Central memory CD8-positive, alpha-beta T cell (primary cell): ENCODE data around the gene RTKN2.

ENCODE experiments used
- ATAC-seq: fragments of 150-1000 bp; cut with Tn5 transposase; replicated peaks from 2 replicates; pipeline ENCODE4 v1.10.0; 2022; ENCODE audit warnings: mild to moderate bottlenecking, moderate FRiP score, moderate number of reproducible peaks; ENCODE audit not compliant: poor library complexity, severe bottlenecking; ENCODE audit errors: extremely low read depth
- DNase-seq, 2 donors: peaks; one replicate each; pipeline ENCODE4 v3.0.0; 2021; ENCODE audit warnings: low spot score in 2 of 2
- H3K27ac Mint-ChIP-seq: one replicate; pipeline ENCODE4 v1.8.0; 2022; ENCODE audit warnings: low read depth, mild to moderate bottlenecking, moderate library complexity, mixed read lengths
- H3K27me3 Mint-ChIP-seq: one replicate; pipeline ENCODE4 v1.8.0; 2022; ENCODE audit warnings: mixed read lengths
- H3K36me3 Mint-ChIP-seq: one replicate; pipeline ENCODE4 v1.8.0; 2022; ENCODE audit warnings: mild to moderate bottlenecking, moderate library complexity, mixed read lengths; ENCODE audit not compliant: insufficient read depth
- H3K4me1 Mint-ChIP-seq: one replicate; pipeline ENCODE4 v1.8.0; 2022; ENCODE audit warnings: mixed read lengths
- H3K4me3 Mint-ChIP-seq: one replicate; pipeline ENCODE4 v1.8.0; 2022; ENCODE audit warnings: mild to moderate bottlenecking, moderate library complexity, mixed read lengths
- H3K9me3 Mint-ChIP-seq: one replicate; pipeline ENCODE4 v1.8.0; 2022; ENCODE audit warnings: mixed read lengths

The RTKN2 gene

DNA sequence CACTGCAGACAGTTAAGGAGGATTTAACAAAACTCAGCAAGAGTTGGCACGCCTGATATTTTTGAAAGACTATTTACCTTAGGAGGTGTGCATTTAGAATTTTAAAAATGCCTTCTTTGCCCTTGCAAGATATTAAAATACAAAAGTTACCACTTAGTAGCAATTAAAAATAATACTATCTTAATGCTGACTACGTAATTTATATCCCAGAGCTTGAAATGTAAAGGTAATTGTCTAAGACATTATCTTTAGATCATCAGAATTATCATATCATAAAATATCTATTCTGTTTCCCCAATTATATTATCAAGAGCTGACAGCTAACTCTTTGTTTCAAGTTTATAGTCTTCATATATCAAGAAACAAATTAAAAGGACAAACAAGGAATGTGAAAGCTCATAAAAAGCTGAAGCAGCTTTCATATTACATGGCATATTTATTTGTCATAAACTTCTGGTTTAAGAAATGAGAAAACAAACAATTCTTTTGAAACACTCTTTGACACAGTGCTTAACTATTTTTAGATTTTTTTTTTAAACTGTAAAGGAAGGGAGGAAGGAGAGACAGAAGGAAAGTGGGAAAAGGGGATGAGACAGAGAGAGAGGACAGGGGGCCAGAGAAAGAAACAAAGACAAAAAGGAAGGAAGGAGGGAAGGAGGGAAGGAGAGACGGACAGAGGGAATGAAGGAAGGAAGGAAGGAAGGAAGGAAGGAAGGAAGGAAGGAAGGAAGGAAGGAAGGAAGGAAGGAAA, 73.5 kb downstream of the RTKN2 start:
- DNase-seq (no peak), ATAC-seq (no peak)
- H3K4me3 Mint-ChIP-seq = no peak overlapping the region
- H3K36me3 Mint-ChIP-seq = no peaks in the 10 kb centered on the region
- H3K4me1 Mint-ChIP-seq = peaks cover 6% of the 10 kb centered on the region
- H3K27me3 Mint-ChIP-seq = no peaks in the 10 kb centered on the region
- peak overlapping the region; percentile 30 for H3K27ac Mint-ChIP-seq
- H3K9me3 Mint-ChIP-seq = no peaks in the 10 kb centered on the region

DNA sequence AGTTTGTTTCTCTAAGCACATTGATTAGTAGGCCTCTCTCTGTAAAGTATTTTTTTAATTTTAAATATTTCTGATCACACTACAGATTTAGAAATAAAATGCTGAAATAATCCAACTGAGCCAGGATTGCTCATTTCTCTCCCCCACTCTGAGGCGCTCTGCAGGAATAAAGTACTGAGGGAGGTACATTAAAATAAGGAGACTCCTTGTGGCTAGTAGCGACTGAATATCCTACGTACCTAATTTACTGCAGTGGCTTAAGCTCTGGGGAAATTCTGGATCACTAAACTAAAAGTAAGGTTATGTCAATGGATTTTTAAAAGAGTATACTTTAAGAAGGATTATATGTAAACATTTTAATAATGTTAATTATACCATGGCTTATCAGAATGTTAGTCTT, 75.2 kb downstream of the RTKN2 start:
- H3K36me3 Mint-ChIP-seq = peaks cover 2% of the 10 kb centered on the region
- ATAC-seq (no peak), DNase-seq (no peak)
- H3K27me3 Mint-ChIP-seq = no peaks in the 10 kb centered on the region
- H3K27ac Mint-ChIP-seq = no peak overlapping the region
- no peaks in the 10 kb centered on the region for H3K9me3 Mint-ChIP-seq
- H3K4me3 Mint-ChIP-seq = no peak overlapping the region
- peaks cover 6% of the 10 kb centered on the region for H3K4me1 Mint-ChIP-seq

GRCh38 chr10:62189131-62189530, 79.5 kb downstream of the RTKN2 start:
- Mint-ChIP-seq H3K27me3 (no peaks in the 10 kb centered on the region), H3K27ac (no peak overlapping the region), H3K4me3 (no peak overlapping the region), H3K36me3 (peaks cover 2% of the 10 kb centered on the region), H3K4me1 (peaks cover 6% of the 10 kb centered on the region), H3K9me3 (no peaks in the 10 kb centered on the region)
- no peak for DNase-seq
- ATAC-seq = no peak

DNA sequence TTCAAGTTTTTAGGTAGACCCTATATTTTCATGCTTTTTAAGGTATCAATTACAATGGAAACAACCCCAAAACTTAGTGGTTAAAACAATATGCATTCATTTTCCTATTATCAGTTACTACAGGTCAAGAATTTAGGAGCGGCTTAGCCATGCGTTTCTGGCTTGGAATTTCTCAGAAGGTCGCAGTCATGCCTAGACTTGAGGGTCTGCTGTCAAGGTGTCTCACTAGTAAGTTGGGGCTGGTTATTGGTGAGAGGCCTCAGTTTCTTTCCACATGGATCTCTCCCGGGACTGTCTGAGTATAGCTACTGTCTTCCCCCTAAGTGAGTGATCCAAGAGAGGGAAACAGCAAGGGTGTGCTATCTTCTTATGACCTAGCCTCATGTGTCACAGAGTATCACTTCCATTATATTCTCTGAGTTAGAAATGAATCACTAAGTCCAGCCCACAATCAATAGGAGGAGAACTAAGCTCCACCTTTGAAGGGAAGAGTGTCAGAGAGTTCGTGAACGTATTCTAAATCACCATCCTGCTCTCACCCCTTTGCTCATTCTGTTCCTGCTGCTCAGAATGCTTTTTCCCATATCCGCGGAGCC, 80.5 kb downstream of the RTKN2 start:
- H3K27me3 Mint-ChIP-seq = no peaks in the 10 kb centered on the region
- peaks cover 11% of the 10 kb centered on the region for H3K4me1 Mint-ChIP-seq
- no peak overlapping the region for H3K27ac Mint-ChIP-seq
- no peak for ATAC-seq
- no peak overlapping the region for H3K4me3 Mint-ChIP-seq
- DNase-seq = no peak
- H3K9me3 Mint-ChIP-seq = no peaks in the 10 kb centered on the region
- peaks cover 2% of the 10 kb centered on the region for H3K36me3 Mint-ChIP-seq

DNA sequence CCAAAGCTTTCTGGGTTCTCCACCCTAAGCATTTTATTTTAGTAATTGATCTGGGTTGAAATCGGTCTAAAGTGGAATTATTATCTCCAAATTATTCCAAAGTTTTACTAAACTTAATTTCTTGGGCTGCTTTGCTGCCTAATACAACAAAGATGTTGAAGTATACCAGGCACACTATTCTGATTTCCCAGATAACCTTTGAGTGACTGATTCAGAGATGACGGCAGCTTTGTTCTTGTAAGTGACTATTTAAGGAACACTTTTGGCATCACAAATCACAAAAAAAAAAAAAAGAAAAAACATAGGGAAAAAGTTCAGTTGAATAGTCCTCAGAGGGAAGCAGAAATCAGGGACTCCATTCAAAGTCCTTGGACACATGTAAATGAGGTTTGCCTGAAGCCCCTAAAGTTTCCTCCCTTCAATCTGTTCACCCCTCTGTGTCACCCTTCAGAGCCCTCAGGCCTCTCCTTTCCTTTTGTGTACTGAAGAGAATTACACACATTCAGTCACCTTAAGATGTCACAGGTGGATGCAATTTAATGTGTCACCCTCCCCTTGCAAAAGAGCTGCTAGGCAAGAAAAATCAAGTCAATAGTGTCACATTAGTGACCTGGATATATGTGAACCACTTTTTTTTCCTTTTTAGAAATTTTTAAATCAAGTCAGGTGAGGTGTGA, 81.5 kb downstream of the RTKN2 start:
- peaks cover 2% of the 10 kb centered on the region for H3K36me3 Mint-ChIP-seq
- peaks cover 17% of the 10 kb centered on the region for H3K4me1 Mint-ChIP-seq
- ATAC-seq = no peak
- H3K27ac Mint-ChIP-seq = no peak overlapping the region
- H3K9me3 Mint-ChIP-seq = no peaks in the 10 kb centered on the region
- no peaks in the 10 kb centered on the region for H3K27me3 Mint-ChIP-seq
- no peak overlapping the region for H3K4me3 Mint-ChIP-seq
- DNase-seq = no peak

- H3K27me3 Mint-ChIP-seq = no peaks in the 10 kb centered on the region
- H3K4me3 Mint-ChIP-seq = peak overlapping the region; percentile 40
- peaks cover 26% of the 10 kb centered on the region for H3K4me1 Mint-ChIP-seq
- peak overlapping the region; percentile 39 for H3K27ac Mint-ChIP-seq
- H3K9me3 Mint-ChIP-seq = no peaks in the 10 kb centered on the region
- no peak for DNase-seq
- H3K36me3 Mint-ChIP-seq = peaks cover 2% of the 10 kb centered on the region
- no peak for ATAC-seq
Observed at GRCh38 chr10:62185919-62186692, 82.5 kb downstream of the RTKN2 start.

DNA sequence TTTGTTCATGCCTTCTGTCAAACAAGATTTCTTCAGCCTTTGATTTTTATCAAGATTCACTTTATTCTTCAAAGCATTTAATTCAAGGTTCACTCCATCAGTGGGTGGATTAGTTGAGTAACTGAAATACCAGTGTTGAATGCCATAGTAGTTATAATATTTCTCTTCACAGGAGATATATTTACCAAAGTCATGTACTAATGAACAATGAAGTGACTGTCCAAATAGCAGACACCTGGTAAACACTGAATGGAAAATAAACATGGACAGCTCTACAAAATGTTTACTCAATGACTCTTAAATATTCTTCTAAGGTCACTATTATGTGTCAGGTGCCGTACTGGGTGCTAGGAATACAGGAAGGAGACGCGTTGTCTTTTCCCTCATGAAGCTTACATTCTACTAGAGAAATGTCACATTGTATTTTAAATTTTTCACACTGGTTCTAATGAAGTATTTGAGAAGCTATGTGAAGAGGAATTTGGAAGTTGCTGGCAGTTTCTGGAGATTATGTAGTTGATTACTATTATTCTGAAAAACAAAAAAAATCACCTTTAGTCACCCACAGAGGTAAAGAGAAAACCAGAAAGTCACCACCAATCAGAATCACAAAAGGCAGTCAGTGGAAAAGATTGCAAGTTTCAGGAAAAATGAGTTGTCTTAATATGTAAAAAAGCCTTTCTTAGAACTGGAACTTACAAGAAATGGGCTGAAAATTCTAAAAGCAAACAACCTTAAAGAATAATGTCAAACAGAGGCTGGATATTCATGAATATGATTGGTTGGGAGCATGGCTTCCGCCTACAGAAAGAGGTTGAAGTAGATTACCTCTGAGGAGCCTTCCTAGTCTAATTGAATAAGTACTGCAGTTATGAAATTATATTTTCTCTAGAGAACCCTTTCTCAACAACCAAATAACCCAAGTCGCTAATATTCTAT, 84.5 kb downstream of the RTKN2 start:
- no peak overlapping the region for H3K4me3 Mint-ChIP-seq
- H3K27me3 Mint-ChIP-seq = no peaks in the 10 kb centered on the region
- H3K4me1 Mint-ChIP-seq = peaks cover 33% of the 10 kb centered on the region
- no peaks in the 10 kb centered on the region for H3K9me3 Mint-ChIP-seq
- peak overlapping the region; percentile 24 for H3K27ac Mint-ChIP-seq
- ATAC-seq (no peak), DNase-seq (no peak)
- no peaks in the 10 kb centered on the region for H3K36me3 Mint-ChIP-seq

GRCh38 chr10:62183442-62183841, 85.2 kb downstream of the RTKN2 start:
- peak in 1 of 2 donors; percentile 32 for DNase-seq
- peak overlapping the region; percentile 24 for H3K27ac Mint-ChIP-seq
- ATAC-seq = peak; percentile 92
- no peak overlapping the region for H3K4me3 Mint-ChIP-seq
- H3K4me1 Mint-ChIP-seq = peaks cover 39% of the 10 kb centered on the region
- H3K36me3 Mint-ChIP-seq = no peaks in the 10 kb centered on the region
- H3K27me3 Mint-ChIP-seq = no peaks in the 10 kb centered on the region
- H3K9me3 Mint-ChIP-seq = no peaks in the 10 kb centered on the region

DNA sequence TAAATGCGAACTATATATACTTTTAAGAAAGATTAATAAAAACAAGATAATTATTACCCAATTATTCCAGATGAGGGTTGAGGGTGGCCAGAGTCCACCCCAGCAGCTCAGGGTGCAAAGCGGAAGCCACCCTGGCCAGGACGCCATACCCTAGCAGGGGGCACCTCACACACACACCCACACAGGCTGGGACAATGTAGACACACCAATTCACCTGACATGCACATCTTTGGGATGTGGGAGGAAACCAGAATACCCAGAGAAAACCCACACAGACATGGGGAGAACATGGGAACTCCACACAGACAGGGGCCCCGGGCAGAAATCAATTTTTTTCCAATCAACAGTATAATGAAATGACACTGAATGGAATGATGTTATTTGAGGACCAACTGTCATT, 86.0 kb downstream of the RTKN2 start:
- Mint-ChIP-seq H3K4me3 (no peak overlapping the region), H3K4me1 (peaks cover 39% of the 10 kb centered on the region), H3K27me3 (no peaks in the 10 kb centered on the region), H3K27ac (peak overlapping the region; percentile 24), H3K36me3 (no peaks in the 10 kb centered on the region), H3K9me3 (no peaks in the 10 kb centered on the region)
- no peak for ATAC-seq
- no peak for DNase-seq

DNA sequence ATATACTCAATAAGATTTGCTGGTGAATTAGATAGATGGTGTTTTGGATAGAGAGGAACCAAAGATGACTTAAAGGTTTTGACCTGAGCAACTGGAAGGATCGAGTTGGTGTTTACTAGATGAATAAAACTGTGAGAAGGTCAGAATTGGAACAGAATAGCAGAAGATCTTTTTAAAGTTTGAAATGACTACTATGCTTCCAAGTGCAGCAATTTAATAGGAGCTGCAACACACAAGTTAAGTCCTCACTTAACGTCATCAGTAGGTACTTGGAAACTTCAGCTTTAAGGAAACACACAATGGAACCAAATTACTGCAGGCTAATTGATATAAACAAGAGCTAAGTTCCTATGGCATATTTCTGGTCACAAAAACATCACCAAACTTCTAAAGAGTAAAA, 86.5 kb downstream of the RTKN2 start:
- Mint-ChIP-seq H3K4me1 (peaks cover 39% of the 10 kb centered on the region), H3K36me3 (no peaks in the 10 kb centered on the region), H3K9me3 (no peaks in the 10 kb centered on the region), H3K27me3 (no peaks in the 10 kb centered on the region), H3K4me3 (peak overlapping the region; percentile 2), H3K27ac (peak overlapping the region; percentile 54)
- no peak for ATAC-seq
- no peak for DNase-seq

DNA sequence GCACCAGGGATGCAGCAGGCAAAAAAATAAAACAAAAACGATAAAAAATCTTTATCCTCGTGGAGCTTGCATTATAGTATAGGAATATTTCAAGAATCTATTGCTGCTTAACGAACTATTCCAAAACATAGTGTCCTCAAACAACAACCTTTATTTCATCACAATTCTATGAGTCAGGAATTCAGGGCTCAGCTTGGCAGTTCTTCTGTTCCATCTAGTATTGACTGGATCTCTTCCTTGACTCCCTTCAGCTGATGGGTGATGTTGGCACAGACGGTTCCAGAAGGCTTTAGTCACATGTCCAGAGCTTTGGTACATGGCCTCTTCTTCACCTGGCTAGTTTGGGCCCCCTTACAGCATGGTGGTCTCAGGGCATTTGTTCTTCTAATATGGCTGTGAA, 88.0 kb downstream of the RTKN2 start:
- H3K4me3 Mint-ChIP-seq = no peak overlapping the region
- ATAC-seq (no peak), DNase-seq (no peak)
- no peaks in the 10 kb centered on the region for H3K27me3 Mint-ChIP-seq
- peaks cover 39% of the 10 kb centered on the region for H3K4me1 Mint-ChIP-seq
- no peaks in the 10 kb centered on the region for H3K9me3 Mint-ChIP-seq
- H3K36me3 Mint-ChIP-seq = no peaks in the 10 kb centered on the region
- peak overlapping the region; percentile 11 for H3K27ac Mint-ChIP-seq

- H3K36me3 Mint-ChIP-seq = no peaks in the 10 kb centered on the region
- no peaks in the 10 kb centered on the region for H3K27me3 Mint-ChIP-seq
- peaks cover 32% of the 10 kb centered on the region for H3K4me1 Mint-ChIP-seq
- H3K9me3 Mint-ChIP-seq = no peaks in the 10 kb centered on the region
- no peak overlapping the region for H3K4me3 Mint-ChIP-seq
- DNase-seq (no peak), ATAC-seq (no peak)
- no peak overlapping the region for H3K27ac Mint-ChIP-seq
Observed at GRCh38 chr10:62178568-62178967, 90.1 kb downstream of the RTKN2 start.
